NCI-H146 treated with DMSO at 0.1 percent for 48 hours (cell line): ENCODE measurements around the gene ATP7B.
"Not testable (repeated sequence)": the region's sequence is repeated elsewhere in the genome, so short reads cannot be mapped to it uniquely, and the experiment has no call there.

Experiments
- DNase-seq: peaks from one replicate; lab custom pipeline; 2025; ENCODE audit not compliant: unreplicated experiment; lab: John Stamatoyannopoulos, UW

The ATP7B gene

GRCh38 chr13:51923983-51924539 is 87.2 kb downstream of the ATP7B start:
- DNase-seq, result no peak

GRCh38 chr13:51922771-51923480 is 88.3 kb downstream of the ATP7B start:
- DNase-seq, result no peak

- no peak for DNase-seq
These were observed 89.2 kb downstream of the ATP7B start for GRCh38 chr13:51921790-51922740.

- no peak for DNase-seq
These were observed 90.5 kb downstream of the ATP7B start for GRCh38 chr13:51920786-51921185.

- DNase-seq, result no peak
These were observed 91.0 kb downstream of the ATP7B start for GRCh38 chr13:51920267-51920666.

GRCh38 chr13:51919531-51919930 is 91.7 kb downstream of the ATP7B start:
- peak; percentile 66 for DNase-seq

GRCh38 chr13:51916962-51917361 is 94.3 kb downstream of the ATP7B start:
- DNase-seq, result no peak

- no peak for DNase-seq
These were observed 95.0 kb downstream of the ATP7B start for GRCh38 chr13:51916051-51916818.

- no peak for DNase-seq
These were observed 97.1 kb downstream of the ATP7B start for GRCh38 chr13:51914137-51914493.

GRCh38 chr13:51913421-51914136 is 97.7 kb downstream of the ATP7B start:
- DNase-seq, result peak; percentile 30

GRCh38 chr13:51912511-51913225 is 98.6 kb downstream of the ATP7B start:
- DNase-seq, result no peak

GRCh38 chr13:51912091-51912490 is 99.2 kb downstream of the ATP7B start:
- DNase-seq, result peak; percentile 55

GRCh38 chr13:51910508-51910907 is 100.7 kb downstream of the ATP7B start:
- DNase-seq, result no peak

- DNase-seq, result not testable (repeated sequence)
These were observed 102.0 kb downstream of the ATP7B start for GRCh38 chr13:51909265-51909664.

- DNase-seq, result no peak
These were observed 104.1 kb downstream of the ATP7B start for GRCh38 chr13:51907040-51907732.

- DNase-seq, result peak; percentile 90
These were observed 104.7 kb downstream of the ATP7B start for GRCh38 chr13:51906581-51906980.

GRCh38 chr13:51905787-51906186 is 105.5 kb downstream of the ATP7B start:
- no peak for DNase-seq

GRCh38 chr13:51902776-51903175 is 108.5 kb downstream of the ATP7B start:
- DNase-seq, result no peak

GRCh38 chr13:51900471-51900870 is 110.8 kb downstream of the ATP7B start:
- DNase-seq, result no peak
